Measurements from ENCODE around the gene ZBTB32. TPM values are rescaled to one million over a fixed set of nuclear protein-coding genes. Genes with fewer than 3 reads are reported as not detected.

The ZBTB32 gene
- total RNA-seq, 6 experiments from 2014 or later = not detected

DNA sequence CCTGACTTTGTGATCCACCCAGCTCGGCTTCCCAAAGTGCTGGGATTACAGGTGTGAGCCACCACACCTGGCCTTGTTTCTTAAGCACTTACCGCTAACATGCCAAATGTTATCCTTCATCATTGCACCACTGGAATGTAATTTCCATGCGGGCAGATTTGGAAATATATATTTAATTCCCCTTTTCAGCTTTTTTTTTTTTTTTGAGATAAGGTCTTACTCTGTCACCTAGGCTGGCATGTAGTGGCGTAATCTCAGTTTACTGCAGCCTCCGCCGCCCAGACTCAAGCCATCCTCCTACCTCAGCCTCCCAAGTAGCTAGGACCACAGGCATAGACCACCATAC is 42.4 kb upstream of the ZBTB32 start:
- no peak overlapping the region for H3K4me3 Mint-ChIP-seq
- DNase-seq = no peak
- H3K4me1 Mint-ChIP-seq (ENCODE audit: low read depth) = peaks cover 6% of the 10 kb centered on the region; the same call in 1 of the 2 replicates
- no peaks in the 10 kb centered on the region; the same call in 1 of the 2 replicates for H3K27me3 Mint-ChIP-seq (ENCODE audit: insufficient read depth)
- no peak for TF ChIP-seq CTCF (IDR thresholded peaks at IDR 0.05)
- no peaks in the 10 kb centered on the region for H3K9me3 Mint-ChIP-seq
- no peak overlapping the region for H3K27ac Mint-ChIP-seq
- peaks cover 34% of the 10 kb centered on the region for H3K36me3 Mint-ChIP-seq (ENCODE audit: low read depth)

DNA sequence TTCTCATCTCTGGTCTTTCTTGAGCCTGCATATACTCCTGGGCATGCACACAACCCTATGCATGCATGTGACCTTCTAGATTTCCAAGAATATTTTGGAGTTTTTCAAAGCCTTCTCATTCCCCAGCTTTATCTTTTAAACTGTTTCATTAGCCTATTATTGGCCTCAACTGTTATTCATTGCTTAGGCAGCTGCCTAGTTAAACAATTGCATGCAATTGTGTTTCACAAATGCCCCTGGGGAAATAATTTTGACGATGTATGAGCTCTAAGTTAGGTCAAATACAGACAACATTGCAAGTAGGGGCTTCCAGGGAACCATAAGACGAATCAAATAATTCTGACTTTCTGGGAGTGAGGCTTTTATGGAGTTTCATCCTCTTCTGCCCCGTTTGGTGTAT is 40.4 kb upstream of the ZBTB32 start:
- Mint-ChIP-seq H3K27ac (no peak overlapping the region), H3K27me3 (ENCODE audit: insufficient read depth) (no peaks in the 10 kb centered on the region; the same call in 1 of the 2 replicates), H3K36me3 (ENCODE audit: low read depth) (peaks cover 27% of the 10 kb centered on the region), H3K4me3 (no peak overlapping the region), H3K9me3 (no peaks in the 10 kb centered on the region), H3K4me1 (ENCODE audit: low read depth) (peaks cover 6% of the 10 kb centered on the region; the same call in 1 of the 2 replicates)
- DNase-seq = no peak
- no peak for TF ChIP-seq CTCF (IDR thresholded peaks at IDR 0.05)

- H3K9me3 Mint-ChIP-seq = no peaks in the 10 kb centered on the region
- no peak overlapping the region for H3K27ac Mint-ChIP-seq
- H3K4me3 Mint-ChIP-seq = no peak overlapping the region
- TF ChIP-seq CTCF (IDR thresholded peaks at IDR 0.05) = no peak
- no peak for DNase-seq
- H3K36me3 Mint-ChIP-seq (ENCODE audit: low read depth) = peaks cover 22% of the 10 kb centered on the region
- peaks cover 6% of the 10 kb centered on the region for H3K27me3 Mint-ChIP-seq (ENCODE audit: insufficient read depth)
- H3K4me1 Mint-ChIP-seq (ENCODE audit: low read depth) = peaks cover 6% of the 10 kb centered on the region; the same call in 1 of the 2 replicates
These were observed 39.2 kb upstream of the ZBTB32 start for GRCh38 chr19:35665157-35665556.

DNA sequence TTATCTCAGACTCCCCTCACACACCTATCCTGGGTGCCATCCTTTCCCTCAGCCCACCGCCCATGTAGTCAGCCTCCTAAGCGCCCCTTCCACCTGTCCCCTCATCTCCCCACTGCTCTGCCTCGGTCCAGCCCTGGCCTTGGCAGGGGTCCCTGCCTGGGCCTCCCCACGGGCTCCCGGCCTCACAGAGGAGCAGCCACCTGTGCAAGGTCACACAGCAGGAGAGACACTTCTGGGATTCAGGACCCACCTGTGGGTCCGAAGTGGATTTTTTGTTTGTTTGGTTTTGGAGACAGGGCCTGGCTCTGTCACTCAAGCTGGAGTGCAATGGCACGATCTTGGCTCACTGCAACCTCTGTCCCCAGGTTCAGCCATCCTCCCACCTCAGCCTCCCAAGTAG is 38.8 kb upstream of the ZBTB32 start:
- H3K36me3 Mint-ChIP-seq (ENCODE audit: low read depth) = peaks cover 22% of the 10 kb centered on the region
- no peak for DNase-seq
- H3K9me3 Mint-ChIP-seq = no peaks in the 10 kb centered on the region
- H3K4me3 Mint-ChIP-seq = no peak overlapping the region
- TF ChIP-seq CTCF (IDR thresholded peaks at IDR 0.05) = no peak
- H3K27ac Mint-ChIP-seq = no peak overlapping the region
- H3K27me3 Mint-ChIP-seq (ENCODE audit: insufficient read depth) = peaks cover 7% of the 10 kb centered on the region
- peaks cover 6% of the 10 kb centered on the region; the same call in 1 of the 2 replicates for H3K4me1 Mint-ChIP-seq (ENCODE audit: low read depth)

DNA sequence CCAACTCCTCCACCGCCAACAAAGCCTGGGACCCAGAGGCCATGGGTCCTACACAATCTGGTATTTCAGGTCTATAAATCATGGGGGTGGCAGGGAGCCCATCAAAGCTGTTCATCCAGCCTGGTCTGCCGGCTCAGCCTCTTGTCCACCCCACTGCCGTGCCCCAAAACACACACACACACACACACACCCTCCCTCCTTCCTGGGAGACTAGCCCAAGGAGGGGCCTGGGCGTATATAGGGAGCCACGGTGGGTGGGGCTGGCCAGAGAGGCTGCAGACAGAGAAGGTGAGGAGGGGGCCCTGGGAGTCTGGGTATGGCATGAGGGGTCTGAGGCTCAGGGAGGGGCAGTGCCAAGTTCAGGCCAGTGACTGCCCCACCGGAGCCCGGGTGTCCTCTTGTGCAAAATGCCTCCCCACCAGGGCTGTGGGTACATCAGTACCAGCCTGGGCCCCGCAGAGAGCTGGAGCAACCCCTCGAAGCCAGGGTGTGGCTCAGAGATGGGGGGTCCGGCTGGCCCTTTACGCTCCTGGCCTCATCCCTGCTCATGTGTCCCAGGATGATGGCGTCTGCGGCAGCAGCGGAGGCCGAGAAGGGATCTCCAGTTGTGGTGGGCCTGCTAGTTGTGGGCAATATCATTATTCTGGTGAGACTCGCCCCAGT is 38.0 kb upstream of the ZBTB32 start, which contains the start of gene UPK1A:
UPK1A (plus strand) TSS at position 267 of the 663 bp plus-strand sequence; CDS start at position 563, 296 bp downstream.
- DNase-seq = no peak
- Mint-ChIP-seq H3K9me3 (no peaks in the 10 kb centered on the region), H3K4me3 (no peak within 1 kb of the TSS), H3K36me3 (ENCODE audit: low read depth) (peaks cover 18% of the 10 kb centered on the region), H3K4me1 (ENCODE audit: low read depth) (peaks cover 6% of the 10 kb centered on the region; the same call in 1 of the 2 replicates), H3K27ac (no peak within 1 kb of the TSS), H3K27me3 (ENCODE audit: insufficient read depth) (peaks cover 8% of the 10 kb centered on the region)
- no peak for TF ChIP-seq CTCF (IDR thresholded peaks at IDR 0.05)
